Measurements from ENCODE around the gene ECSIT.

ECSIT gene

GRCh38 chr19:11541238-11541637, 12.3 kb upstream of the ECSIT start:
- no peak for TF ChIP-seq FOXP2 (optimal IDR thresholded peaks at IDR 0.05; ENCODE audit: borderline replicate concordance, extremely low read depth, extremely low read length, insufficient read depth)

GRCh38 chr19:11540645-11541044, 11.7 kb upstream of the ECSIT start:
- TF ChIP-seq SIN3A (IDR thresholded peaks at IDR 0.05; ENCODE audit: borderline replicate concordance, insufficient read depth, low read length) (no peak), POLR2AphosphoS5 (IDR thresholded peaks at IDR 0.05; ENCODE audit: low read depth, low read length) (no peak), TAF1 (IDR thresholded peaks at IDR 0.05; ENCODE audit: borderline replicate concordance, insufficient read depth, low read length) (no peak), FOXP2 (optimal IDR thresholded peaks at IDR 0.05; ENCODE audit: borderline replicate concordance, extremely low read depth, extremely low read length, insufficient read depth) (no peak), REST (IDR thresholded peaks at IDR 0.05; ENCODE audit: insufficient read depth in 1 of 2, low read depth in 2 of 2, low read length in 2 of 2) (no peak)

- TF ChIP-seq TAF1 (IDR thresholded peaks at IDR 0.05; ENCODE audit: borderline replicate concordance, insufficient read depth, low read length), result no peak
- no peak for TF ChIP-seq POLR2AphosphoS5 (IDR thresholded peaks at IDR 0.05; ENCODE audit: low read depth, low read length)
- no peak for TF ChIP-seq SIN3A (IDR thresholded peaks at IDR 0.05; ENCODE audit: borderline replicate concordance, insufficient read depth, low read length)
- no peak for TF ChIP-seq FOXP2 (optimal IDR thresholded peaks at IDR 0.05; ENCODE audit: borderline replicate concordance, extremely low read depth, extremely low read length, insufficient read depth)
- TF ChIP-seq REST (IDR thresholded peaks at IDR 0.05; ENCODE audit: insufficient read depth in 1 of 2, low read depth in 2 of 2, low read length in 2 of 2), result no peak
Observed at GRCh38 chr19:11539495-11540365, 10.8 kb upstream of the ECSIT start.

- TF ChIP-seq TAF1 (IDR thresholded peaks at IDR 0.05; ENCODE audit: borderline replicate concordance, insufficient read depth, low read length) (no peak), FOXP2 (optimal IDR thresholded peaks at IDR 0.05; ENCODE audit: borderline replicate concordance, extremely low read depth, extremely low read length, insufficient read depth) (no peak), SIN3A (IDR thresholded peaks at IDR 0.05; ENCODE audit: borderline replicate concordance, insufficient read depth, low read length) (no peak), POLR2AphosphoS5 (IDR thresholded peaks at IDR 0.05; ENCODE audit: low read depth, low read length) (no peak), REST (IDR thresholded peaks at IDR 0.05; ENCODE audit: insufficient read depth in 1 of 2, low read depth in 2 of 2, low read length in 2 of 2) (no peak)
Observed at GRCh38 chr19:11538232-11539036, 9.5 kb upstream of the ECSIT start, which contains the start of gene CNN1. TSS of gene CNN1 (plus strand) at chr19:11538851. CDS start at chr19:11538928, 77 bp downstream.

- TF ChIP-seq POLR2AphosphoS5 (IDR thresholded peaks at IDR 0.05; ENCODE audit: low read depth, low read length), result peak; percentile 73; the same call in 1 of the 2 replicates
- TF ChIP-seq REST (IDR thresholded peaks at IDR 0.05; ENCODE audit: insufficient read depth in 1 of 2, low read depth in 2 of 2, low read length in 2 of 2), result no peak
- no peak for TF ChIP-seq SIN3A (IDR thresholded peaks at IDR 0.05; ENCODE audit: borderline replicate concordance, insufficient read depth, low read length)
- TF ChIP-seq FOXP2 (optimal IDR thresholded peaks at IDR 0.05; ENCODE audit: borderline replicate concordance, extremely low read depth, extremely low read length, insufficient read depth), result peak; percentile 71
- TF ChIP-seq TAF1 (IDR thresholded peaks at IDR 0.05; ENCODE audit: borderline replicate concordance, insufficient read depth, low read length), result peak; percentile 47; the same call in 1 of the 2 replicates
Observed at GRCh38 chr19:11535792-11536595, 7.1 kb upstream of the ECSIT start.

Data from PFSK-1 (cell line).